ENCODE results near the gene CLDN6.
"Not testable (repeated sequence)": the region's sequence is repeated elsewhere in the genome, so short reads cannot be mapped to it uniquely, and the experiment has no call there.

The CLDN6 gene

DNA sequence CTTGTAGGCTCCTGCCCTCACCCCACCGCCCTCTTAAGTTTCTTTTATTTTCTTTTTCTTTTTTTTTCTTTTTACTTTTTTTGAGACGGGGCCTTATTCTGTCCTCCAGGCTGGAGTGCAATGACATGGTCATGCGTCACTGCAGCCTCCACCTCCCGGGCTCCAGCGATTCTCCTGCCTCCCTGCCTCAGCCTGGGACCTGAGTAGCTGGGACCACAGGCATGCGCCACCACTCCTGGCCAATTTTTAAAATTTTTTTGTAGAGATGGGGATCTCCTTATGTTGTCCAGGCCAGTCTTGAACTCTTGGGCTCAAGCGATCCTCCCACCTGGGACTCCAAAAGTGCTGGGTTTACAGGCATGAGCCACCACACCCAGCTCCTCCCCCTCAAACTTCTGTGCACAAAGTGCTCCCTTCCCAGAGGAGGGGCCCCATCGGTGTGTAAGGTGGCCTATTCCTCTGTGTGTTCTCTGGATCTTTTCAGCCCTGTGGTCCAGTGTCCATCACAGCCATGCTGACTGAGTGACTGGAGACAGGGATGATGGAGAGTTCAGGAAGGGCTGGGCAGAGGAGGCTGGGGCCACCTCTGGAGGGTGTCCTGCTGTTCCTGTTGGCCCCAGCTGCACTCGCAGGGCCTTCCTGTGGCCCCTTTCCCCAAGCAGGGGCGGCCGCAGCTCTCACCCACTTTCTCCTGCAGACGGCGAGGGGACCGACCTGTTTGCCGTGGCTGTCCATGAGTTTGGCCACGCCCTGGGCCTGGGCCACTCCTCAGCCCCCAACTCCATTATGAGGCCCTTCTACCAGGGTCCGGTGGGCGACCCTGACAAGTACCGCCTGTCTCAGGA is 38.6 kb upstream of the CLDN6 start:
- DNase-seq (ENCODE audit: extremely low read depth, low read depth) = no peak
- no peak overlapping the region for H3K4me3 ChIP-seq (replicated peaks; ENCODE audit: low read depth, low read length)
- TF ChIP-seq, protein P1, sequence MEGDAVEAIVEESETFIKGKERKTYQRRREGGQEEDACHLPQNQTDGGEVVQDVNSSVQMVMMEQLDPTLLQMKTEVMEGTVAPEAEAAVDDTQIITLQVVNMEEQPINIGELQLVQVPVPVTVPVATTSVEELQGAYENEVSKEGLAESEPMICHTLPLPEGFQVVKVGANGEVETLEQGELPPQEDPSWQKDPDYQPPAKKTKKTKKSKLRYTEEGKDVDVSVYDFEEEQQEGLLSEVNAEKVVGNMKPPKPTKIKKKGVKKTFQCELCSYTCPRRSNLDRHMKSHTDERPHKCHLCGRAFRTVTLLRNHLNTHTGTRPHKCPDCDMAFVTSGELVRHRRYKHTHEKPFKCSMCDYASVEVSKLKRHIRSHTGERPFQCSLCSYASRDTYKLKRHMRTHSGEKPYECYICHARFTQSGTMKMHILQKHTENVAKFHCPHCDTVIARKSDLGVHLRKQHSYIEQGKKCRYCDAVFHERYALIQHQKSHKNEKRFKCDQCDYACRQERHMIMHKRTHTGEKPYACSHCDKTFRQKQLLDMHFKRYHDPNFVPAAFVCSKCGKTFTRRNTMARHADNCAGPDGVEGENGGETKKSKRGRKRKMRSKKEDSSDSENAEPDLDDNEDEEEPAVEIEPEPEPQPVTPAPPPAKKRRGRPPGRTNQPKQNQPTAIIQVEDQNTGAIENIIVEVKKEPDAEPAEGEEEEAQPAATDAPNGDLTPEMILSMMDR (IDR thresholded peaks at IDR 0.05; ENCODE audit: low read depth, low read length, missing control alignments) = no peak

DNA sequence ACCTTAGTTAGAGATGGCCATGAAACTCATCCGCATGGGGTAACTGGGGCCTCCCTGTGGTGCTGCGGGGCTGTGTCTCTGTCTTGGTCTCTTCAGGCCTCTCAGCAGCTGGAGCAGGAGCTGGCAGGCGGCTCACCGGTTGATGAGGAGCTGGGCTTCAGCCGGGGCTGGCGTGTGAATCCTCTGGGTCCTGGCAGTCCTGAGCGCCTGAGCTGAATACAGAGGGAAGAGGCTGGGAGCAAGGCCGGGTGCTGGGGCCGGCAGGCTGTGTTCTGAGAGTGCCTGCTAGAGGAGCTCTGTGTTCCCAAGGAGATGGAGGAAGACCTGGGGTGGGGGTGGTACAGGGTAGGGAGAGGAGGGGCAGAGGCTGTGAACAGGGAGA is 37.7 kb upstream of the CLDN6 start:
- DNase-seq (ENCODE audit: extremely low read depth, low read depth); H3K4me3 ChIP-seq (replicated peaks; ENCODE audit: low read depth, low read length): not testable (repeated sequence)

DNA sequence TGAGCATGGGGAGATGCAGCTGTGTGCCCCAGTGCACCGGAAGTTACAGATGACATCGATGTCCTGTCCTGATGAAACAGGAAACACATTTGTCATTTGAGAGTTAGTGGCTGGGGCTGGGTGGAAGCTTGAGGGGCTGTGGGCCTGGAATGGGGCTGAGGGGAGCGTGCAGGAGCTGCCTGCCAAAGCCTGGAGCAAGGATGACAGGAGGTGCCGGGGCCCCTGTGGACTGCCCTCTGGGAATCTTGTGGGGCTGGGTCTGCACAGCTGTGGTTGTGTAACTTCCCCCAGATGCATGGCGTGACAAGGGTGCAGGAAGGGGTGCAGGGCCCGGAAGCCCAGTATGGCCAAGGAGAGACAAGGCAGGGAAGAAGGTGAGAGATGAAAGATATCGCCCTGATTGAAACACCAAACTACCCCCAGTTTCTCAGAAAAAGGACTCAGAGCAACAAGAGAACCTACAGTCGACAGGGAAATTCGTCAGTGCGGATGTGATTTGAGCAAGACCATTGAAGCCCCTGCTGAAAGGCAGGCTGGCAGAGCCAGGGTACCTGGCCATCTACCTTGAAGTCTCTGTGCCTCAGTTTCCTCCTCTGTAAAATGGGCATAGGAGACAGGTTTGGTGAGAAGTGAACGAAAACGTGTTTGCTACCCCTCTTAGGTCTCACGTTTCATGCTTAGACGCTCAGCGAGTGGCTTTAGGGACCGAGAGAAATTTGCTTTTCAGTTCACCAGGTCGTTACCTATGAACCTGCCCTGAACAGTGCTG is 37.2 kb upstream of the CLDN6 start:
- no peak for DNase-seq (ENCODE audit: extremely low read depth, low read depth)
- H3K4me3 ChIP-seq (replicated peaks; ENCODE audit: low read depth, low read length) = no peak overlapping the region
- TF ChIP-seq, protein P1 (IDR thresholded peaks at IDR 0.05; ENCODE audit: low read depth, low read length, missing control alignments) = no peak

DNA sequence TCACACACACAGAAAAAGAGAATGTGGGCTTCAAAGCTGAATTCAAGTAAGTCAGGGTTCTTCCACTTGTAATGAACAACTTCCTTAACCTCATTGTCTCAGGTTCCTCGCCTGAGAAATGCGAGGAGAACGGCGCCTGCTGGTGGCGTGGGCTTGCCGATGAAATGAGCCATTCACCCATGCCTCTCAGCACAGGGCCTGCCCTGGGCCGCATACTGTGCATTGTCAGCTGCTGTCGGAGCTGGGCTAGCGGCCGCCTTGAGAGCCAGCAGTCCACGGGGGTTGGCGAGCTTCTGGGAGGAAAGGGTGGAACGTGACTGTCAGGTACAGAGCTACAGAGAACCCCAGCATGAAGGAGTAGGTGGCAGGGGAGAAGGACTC is 35.3 kb upstream of the CLDN6 start:
- not testable (repeated sequence) for H3K4me3 ChIP-seq (replicated peaks; ENCODE audit: low read depth, low read length); DNase-seq (ENCODE audit: extremely low read depth, low read depth)

DNA sequence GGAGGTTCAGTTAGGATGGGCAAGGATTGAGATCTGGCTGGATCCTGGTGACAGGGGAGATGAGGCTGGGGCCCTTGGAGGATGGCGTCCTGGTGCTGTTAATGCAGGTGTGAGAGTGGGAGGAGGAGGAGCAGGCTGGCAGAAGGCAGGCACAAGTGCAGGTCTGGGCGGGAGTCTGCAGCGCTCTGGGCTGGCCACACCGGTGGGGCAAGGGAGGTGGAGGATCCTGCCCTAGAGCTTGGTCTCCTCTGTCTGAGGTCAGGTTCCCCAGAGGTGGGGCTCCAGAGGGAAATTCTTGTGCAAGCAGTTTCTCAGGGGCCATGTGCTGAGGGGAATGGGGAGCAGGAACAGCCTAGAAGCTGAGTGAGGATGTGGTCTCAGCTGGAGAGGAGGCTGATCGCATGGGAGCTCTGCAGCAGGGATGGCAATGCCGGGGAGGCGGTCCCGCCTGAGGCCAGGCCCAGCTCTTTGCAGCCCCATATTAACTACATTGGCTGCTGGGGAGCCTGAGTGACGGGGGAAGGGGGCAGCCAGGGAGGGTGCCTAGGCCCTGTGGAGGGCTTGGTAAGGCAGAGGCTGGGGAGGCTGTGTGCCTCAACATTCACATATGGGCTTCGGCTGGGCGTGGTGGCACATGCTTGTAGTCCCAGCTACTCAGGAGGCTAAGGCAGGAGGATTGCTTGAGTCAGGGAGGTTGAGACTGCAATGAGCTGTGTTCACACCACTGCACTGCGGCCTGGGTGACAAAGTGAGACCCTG is 34.8 kb upstream of the CLDN6 start:
- DNase-seq (ENCODE audit: extremely low read depth, low read depth); H3K4me3 ChIP-seq (replicated peaks; ENCODE audit: low read depth, low read length): not testable (repeated sequence)

DNA sequence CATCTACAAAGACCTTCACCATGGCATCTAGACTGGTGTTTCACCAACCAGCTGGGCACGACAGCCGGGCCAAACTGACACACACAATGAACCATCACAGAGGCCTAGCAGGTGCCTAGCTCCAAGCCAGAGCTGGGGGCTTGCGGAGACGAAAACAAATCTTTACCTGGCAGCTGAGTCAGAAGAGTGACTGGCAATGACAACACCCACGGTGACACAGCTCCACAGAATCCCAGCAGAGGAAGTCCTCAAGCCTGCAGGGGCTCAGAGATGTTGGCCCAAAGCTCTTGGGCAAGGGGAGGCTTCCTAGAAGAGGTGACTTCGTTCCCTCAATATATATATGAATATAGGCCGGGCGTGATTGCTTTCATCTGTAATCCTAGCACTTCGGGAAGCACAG is 33.5 kb upstream of the CLDN6 start:
- TF ChIP-seq, protein P1 (IDR thresholded peaks at IDR 0.05; ENCODE audit: low read depth, low read length, missing control alignments) = no peak

DNA sequence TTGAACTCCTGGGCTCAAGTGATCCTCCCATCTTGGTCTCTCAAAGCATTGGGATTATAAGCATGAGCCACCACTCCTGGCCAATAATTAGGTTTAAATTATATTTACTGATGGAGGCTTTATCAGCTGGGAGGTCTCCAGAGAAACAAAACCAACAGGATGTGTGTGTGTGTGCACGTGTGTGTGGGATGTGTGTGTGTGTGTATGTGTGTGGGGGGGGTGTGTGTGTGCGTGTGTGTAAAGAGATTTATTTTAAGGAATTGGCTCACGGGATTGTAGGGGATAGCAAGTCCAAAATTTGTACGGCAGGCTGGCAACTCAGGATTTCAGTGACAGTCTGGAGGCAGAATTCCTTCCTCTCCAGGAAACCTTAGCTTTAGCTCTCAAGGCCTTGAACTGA is 33.0 kb upstream of the CLDN6 start:
- TF ChIP-seq, protein P1 (IDR thresholded peaks at IDR 0.05; ENCODE audit: low read depth, low read length, missing control alignments) = no peak
- no peak for DNase-seq (ENCODE audit: extremely low read depth, low read depth)

More for the DNA sequence above, 33.5 kb upstream of the CLDN6 start:
- no peak for DNase-seq (ENCODE audit: extremely low read depth, low read depth)
- no peak overlapping the region for H3K4me3 ChIP-seq (replicated peaks; ENCODE audit: low read depth, low read length)

DNA sequence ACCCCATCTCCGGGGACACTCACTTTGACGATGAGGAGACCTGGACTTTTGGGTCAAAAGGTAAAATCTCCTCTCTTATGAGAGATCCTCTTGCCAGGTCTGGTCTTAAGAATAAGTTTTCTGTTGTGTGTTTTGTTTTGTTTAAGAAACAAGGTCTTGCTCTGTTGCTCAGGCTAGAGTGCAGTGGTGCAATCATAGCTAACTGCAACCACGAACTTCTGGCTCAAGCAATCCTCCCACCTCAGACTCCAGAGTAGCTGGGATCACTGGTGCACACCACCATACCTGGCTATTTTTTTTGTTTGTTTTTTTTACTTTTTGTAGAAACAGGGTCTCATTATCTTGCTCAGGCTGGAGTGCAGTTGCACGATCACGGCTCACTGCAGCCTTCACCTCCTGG is 32.5 kb upstream of the CLDN6 start:
- TF ChIP-seq, protein P1 (IDR thresholded peaks at IDR 0.05; ENCODE audit: low read depth, low read length, missing control alignments) = no peak
- DNase-seq (ENCODE audit: extremely low read depth, low read depth) = no peak
- no peak overlapping the region for H3K4me3 ChIP-seq (replicated peaks; ENCODE audit: low read depth, low read length)

More for the DNA sequence above, 33.0 kb upstream of the CLDN6 start:
- H3K4me3 ChIP-seq (replicated peaks; ENCODE audit: low read depth, low read length) = no peak overlapping the region
